SKM-1 treated with dmso at 0.1 percent for 144 hours (cell line): ENCODE data around the gene PBRM1.

ENCODE experiments used
- DNase-seq: peaks from one replicate; lab custom pipeline; 2025; ENCODE audit not compliant: unreplicated experiment; lab: John Stamatoyannopoulos, UW

The PBRM1 gene

DNA sequence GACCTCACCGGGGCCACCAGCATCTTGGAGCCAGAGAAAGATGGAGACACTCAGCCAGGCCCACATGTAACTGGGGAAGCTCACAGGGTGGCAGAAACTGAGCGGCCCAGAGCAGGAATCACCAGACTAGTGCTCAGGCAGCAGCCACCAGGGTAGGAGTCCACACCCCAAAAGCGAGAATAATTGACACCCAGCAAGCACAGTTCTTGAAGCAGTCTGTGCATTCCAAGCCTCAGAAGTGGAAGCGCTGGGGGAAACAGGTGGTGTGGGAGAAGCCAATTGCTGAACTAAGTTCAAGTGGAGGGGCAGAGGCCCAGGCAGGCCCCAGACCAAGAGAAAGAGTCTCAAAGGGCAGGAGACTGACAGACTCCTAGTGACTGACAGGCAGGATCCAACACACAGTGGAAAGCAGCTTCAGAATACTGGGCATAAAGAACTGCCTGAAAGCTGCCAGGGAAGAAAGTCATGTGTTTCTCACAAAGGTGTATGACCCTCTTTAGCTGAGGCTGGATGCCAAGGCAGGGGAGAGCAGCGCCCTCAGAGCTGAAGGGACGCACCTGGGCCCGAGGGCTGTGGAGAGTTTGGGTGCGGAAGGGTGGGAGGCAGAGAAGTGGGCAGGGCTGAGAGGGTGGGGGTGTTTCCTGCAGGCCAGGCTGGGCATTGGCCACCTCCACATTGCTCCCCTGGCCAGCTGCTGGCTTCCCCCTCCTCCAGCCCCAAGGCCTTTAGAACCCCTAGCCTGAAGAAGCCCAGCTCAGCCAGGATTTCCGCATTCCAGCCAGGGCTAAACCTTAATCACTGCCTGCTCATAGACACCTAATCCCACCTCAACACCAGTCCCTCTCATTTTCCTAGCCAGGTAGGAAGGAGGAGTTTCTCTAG, 159.8 kb downstream of the PBRM1 start:
- DNase-seq: no peak

DNA sequence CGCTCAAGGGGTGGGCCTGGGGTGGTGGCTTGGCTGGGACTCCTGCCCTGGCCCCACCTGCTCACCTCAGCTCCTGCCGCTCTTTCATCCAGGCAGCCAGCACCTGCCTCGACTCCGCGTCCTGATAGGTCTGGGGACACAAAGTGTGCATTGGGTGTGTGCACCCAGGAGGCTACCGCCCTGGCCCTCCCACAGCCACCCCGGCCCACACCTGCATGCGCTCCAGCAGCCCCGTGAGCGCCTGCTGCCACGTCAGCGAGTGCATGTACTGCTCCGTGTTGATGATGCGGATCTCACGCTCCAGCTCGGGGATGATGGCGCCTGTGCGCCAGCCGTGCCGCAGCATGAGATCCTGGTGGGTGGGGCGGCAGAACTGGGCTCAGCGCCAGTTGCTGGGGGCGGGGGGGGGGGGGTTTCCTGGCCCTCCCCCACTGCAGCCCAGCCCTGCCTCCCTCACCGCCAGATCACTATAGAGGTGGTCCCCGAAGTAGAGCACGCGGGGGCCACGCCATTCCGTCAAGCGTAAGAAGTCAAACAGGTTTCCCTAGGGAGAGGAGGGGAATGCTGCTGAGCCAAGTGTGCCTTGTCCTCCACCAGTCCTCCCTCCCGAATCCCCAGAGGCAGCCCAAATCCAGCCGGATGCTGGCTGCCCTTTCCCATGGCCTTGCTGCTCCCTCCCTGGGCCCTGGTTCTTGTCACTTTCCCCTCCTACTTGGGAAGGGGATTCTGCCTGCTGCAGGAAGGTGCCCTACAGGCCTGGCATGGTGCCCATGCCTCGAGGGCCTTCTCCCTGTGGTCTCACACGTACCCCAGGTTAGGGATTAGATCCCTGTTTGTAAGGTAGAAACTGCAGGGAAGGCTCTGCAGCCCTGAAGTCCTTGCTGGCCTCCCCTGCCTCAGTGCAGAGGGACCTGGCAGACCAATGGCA, 160.7 kb downstream of the PBRM1 start:
- no peak for DNase-seq

DNA sequence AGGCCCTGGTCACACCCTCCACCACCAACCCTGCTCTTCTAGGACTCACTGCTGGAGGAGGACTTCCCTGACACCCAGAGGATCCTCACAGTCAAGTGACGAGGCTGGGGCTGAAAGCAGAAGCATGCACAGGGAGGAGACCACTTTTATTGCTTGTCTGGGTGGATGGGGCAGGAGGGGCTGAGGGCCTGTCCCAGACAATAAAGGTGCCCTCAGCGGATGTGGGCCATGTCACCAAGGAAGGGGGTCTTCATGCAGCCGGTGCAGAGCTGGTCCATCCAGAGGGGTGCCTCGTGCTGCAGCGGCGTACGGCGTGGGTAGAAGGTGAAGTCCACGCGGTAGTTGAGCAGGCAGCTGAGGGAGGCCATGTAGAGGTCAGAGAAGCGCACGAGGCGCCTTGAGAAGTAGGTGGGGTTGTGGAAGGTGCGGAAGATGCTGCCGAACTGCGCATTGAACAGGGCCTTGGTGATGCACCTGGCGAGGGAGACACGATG, 161.4 kb downstream of the PBRM1 start:
- no peak for DNase-seq

DNA sequence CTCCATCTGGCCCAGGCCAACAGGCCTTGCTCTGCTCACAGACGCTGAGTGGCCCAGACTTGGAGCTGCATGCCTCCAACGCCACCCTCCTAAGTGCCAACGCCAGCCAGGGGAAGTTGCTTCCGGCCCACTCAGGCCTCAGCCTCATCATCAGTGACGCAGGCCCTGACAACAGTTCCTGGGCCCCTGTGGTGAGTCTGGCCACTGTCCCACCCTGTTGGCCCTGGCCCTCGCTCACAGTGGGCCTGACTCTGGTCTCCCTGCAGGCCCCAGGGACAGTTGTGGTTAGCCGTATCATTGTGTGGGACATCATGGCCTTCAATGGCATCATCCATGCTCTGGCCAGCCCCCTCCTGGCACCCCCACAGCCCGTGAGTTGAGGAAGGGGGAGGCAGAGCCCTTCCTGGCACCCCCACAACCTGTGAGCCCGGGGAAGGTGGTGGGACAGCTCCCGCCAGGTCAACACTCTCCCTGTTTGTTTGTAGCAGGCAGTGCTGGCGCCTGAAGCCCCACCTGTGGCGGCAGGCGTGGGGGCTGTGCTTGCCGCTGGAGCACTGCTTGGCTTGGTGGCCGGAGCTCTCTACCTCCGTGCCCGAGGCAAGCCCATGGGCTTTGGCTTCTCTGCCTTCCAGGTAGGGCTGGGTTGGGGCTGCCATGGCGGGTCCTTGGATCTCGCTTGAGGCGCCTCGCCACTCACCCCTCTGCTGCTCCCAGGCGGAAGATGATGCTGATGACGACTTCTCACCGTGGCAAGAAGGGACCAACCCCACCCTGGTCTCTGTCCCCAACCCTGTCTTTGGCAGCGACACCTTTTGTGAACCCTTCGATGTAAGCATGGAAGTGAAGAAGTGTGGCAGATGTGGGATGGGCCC, 162.1 kb downstream of the PBRM1 start:
- DNase-seq: no peak

DNA sequence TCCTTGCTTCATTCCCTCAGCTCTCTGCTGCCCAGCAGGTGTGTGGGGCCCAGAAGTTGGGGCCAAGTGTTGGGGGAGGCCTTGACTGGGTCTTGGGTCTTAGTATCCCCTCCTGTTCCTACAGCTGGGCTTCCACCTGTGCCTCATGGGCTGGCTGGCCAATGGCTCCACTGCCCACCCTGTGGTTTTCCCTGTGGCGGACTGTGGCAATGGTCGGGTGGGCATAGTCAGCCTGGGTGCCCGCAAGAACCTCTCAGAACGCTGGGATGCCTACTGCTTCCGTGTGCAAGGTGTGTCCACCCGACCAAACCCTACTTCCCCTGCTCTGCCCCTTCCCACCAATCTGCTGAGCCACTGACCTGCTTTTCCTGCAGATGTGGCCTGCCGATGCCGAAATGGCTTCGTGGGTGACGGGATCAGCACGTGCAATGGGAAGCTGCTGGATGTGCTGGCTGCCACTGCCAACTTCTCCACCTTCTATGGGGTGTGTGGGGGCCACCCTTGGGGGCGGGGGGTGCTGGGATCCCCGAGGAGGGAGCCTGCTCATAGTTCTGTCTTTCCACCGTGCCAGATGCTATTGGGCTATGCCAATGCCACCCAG, 163.0 kb downstream of the PBRM1 start:
- DNase-seq: no peak

DNA sequence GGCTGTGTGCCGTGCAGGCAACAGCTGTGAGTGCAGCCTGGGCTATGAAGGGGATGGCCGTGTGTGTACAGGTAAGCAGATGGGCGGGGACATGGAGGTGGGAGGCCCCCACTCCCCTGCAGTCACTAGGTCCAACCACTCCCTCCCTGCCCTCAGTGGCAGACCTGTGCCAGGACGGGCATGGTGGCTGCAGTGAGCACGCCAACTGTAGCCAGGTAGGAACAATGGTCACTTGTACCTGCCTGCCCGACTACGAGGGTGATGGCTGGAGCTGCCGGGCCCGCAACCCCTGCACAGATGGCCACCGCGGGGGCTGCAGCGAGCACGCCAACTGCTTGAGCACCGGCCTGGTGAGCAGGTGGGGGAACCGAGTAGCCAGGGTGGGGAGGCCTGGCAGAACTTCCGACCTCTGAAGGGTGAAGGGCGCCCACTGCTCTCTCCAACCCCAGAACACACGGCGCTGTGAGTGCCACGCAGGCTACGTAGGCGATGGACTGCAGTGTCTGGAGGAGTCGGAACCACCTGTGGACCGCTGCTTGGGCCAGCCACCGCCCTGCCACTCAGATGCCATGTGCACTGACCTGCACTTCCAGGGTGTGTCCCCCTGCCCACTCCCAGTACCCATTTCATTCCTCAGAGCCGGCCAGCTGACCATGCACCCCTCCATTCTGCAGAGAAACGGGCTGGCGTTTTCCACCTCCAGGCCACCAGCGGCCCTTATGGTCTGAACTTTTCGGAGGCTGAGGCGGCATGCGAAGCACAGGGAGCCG, 163.6 kb downstream of the PBRM1 start:
- DNase-seq: no peak

DNA sequence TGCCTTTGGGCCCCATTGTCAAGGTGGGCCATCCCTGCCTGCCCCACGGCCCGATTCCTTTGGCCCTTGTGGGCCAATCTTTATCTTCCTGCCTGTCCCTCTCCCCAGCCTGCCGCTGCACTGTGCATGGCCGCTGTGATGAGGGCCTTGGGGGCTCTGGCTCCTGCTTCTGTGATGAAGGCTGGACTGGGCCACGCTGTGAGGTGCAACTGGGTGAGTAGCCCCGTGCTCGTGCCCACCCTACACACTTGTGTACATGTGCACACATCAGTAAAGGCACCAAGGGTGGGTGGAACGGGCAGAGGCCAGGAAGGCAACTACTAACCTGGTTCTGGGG, 164.3 kb downstream of the PBRM1 start:
- DNase-seq: no peak

DNA sequence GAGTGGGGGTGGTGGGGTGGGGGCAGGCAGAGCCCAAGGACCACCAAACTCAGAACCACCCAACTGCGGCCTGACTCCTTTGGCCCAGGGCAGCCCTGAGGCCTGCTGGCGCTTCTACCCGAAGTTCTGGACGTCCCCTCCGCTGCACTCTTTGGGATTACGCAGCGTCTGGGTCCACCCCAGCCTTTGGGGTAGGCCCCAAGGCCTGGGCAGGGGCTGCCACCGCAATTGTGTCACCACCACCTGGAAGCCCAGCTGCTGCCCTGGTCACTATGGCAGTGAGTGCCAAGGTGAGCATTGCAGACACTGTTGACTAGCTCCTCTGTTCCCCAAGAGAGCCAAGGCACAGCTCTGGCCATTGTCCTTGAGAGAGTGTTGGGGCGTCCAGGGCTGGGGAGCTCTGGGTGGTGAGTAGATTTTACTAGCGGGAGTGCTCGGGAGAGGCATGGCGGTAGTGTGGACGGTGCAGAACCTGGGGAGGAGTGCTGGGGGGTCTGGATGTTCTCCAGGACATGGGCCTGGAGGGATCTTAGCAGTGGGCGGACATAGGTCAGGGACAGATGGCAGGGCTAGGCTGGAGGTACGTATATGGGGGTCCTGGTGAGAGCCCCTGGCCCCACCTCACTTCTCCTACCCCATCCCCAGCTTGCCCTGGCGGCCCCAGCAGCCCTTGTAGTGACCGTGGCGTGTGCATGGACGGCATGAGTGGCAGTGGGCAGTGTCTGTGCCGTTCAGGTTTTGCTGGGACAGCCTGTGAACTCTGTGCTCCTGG, 164.8 kb downstream of the PBRM1 start:
- DNase-seq: no peak

DNA sequence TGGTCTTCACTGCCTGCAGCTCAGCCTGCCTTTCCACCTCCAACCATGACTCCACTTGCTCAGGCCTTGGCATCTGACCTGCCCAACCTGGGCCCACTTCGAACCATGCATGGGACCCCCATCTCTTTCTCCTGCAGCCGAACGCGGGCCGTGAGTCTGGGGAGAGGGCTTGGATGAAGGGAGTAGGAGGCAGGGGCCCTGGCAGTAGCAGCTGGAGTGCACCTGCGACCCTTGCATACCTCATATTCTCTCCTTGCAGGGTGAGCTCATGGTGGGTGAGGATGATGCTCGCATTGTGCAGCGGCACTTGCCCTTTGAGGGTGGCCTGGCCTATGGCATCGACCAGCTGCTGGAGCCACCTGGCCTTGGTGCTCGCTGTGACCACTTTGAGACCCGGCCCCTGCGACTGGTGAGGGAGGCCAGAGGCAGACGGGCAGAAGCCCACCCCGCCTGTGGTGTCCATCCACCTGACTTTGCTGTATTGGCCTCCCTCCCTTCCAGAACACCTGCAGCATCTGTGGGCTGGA, 165.5 kb downstream of the PBRM1 start:
- no peak for DNase-seq

DNA sequence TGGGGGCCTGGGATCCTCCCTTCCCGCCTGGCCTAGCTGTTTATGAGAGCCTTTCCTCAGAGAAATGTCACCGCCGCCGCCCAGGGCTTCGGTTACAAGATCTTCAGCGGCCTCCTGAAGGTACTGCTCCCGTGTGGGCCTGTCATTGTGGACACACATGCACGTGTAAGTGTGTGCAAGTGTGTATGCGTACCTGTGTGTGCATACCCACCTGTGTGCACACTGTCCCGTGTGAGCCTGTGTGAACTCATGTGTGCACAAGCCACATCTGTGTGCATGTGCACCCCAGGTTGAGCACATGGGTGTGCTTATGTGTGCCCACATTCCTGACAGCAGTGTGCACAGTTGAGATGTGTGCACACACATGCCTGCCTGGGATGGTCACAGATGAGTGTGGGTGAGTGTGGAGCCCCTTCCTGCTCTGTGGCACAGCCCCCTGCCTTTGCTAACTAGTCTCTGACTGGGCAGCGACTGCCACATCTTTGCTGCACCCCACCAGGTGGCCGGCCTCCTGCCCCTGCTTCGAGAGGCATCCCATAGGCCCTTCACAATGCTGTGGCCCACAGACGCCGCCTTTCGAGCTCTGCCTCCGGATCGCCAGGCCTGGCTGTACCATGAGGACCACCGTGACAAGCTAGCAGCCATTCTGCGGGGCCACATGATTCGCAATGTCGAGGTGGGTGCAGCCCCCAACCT, 166.1 kb downstream of the PBRM1 start:
- no peak for DNase-seq

DNA sequence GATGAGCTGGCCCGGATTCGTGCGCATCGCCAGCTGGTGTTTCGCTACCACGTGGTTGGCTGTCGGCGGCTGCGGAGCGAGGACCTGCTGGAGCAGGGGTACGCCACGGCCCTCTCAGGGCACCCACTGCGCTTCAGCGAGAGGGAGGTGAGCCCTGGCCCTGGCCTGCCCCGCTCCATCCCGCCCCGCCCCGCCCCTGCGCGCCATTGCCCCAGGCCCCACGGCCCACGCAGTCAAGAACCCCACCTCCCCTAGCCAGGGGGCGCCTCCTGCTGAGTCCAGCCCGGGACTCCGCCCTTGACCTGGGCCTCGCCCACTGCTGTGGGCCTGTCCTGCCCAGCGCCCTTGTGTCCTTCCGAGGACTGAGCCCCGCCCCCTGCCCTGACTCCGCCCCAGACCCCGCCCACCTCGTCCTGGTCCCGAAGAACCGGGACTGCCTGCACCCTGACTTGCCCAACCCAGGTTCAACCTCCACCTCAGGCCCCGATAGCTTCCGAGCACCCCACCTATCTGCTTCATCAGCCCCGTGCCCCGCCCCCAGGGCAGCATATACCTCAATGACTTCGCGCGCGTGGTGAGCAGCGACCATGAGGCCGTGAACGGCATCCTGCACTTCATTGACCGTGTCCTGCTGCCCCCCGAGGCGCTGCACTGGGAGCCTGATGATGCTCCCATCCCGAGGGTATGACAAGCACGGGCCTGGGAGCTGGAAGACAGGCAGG, 166.8 kb downstream of the PBRM1 start:
- DNase-seq: no peak

DNA sequence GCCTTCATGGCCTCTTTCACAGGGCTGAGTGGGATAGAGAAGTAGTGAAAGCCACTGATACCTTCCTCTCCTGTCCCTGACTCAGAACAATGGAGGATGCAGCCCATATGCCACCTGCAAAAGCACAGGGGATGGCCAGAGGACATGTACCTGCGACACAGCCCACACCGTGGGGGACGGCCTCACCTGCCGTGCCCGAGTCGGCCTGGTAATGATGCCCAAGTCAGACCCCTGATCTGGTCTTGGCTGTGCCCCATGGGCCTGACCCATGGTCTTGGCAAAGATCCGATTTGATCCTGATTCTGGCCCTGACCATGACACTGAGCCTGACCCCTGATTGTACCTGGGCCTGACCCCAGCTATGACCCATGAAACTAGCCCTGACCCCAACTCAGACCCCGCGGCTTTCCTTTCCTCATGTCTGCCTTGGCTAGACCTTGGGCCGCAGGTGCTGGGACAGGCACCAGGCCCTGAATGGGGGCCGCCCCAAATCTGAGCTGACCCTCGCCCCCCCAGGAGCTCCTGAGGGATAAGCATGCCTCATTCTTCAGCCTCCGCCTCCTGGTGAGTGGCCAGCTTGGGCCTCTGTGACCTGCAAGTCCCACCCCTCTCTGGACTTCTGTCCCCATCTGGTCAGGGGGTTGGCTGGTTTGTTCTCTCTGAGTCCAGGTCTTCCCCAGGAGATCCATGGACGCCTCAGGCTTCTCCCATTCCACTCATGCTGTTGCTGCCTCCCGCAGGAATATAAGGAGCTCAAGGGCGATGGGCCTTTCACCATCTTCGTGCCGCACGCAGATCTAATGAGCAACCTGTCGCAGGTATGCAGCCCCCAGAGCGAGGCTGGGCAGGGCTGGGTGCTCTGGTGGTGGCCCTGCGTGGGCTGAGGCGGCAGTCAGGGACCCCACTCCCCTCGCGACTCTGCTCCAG, 167.7 kb downstream of the PBRM1 start:
- DNase-seq: no peak

DNA sequence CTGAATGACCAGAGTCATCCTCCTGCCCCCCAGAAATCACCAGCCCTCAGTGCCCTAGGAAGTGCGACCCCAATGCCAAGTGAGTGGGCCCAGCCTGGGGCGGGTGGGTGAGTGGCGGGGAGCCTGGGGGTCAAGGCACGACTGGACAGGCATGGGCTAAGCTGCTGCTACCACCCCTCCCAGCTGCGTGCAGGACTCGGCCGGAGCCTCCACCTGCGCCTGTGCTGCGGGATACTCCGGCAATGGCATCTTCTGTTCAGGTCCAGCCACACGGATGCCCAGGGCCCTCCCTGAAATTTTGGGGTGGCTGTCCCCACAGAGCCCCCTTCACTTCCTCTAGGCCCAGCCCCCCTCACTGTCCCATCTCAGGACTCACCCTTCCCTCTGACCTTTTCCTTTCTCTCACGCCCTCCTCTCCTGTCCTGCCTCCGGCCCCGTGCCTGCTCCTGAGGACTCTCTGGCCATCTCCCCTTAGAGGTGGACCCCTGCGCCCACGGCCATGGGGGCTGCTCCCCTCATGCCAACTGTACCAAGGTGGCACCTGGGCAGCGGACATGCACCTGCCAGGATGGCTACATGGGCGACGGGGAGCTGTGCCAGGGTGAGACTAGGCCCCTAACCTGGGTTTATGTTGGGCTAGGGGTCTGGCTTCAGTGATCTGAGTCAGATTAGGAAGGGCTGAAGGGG, 169.1 kb downstream of the PBRM1 start:
- no peak for DNase-seq

DNA sequence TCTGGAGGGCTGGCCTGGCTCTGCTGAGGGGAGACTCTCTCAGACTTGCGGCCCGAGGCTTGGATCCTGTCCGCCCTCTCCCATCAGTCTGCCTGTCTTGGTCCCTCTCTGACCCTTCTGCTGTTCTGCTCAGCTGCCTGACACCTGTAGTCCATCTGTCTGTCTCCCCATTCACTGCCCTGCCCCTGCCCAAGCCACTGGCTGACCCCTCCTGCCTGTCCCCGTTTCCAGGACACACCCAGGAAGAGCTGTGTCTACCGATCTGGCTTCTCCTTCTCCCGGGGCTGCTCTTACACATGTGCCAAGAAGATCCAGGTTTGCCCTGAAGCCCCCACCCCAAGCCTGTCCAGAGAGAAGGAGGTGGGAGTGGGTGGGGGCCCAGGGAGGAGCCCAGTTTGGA, 170.5 kb downstream of the PBRM1 start:
- no peak for DNase-seq

DNA sequence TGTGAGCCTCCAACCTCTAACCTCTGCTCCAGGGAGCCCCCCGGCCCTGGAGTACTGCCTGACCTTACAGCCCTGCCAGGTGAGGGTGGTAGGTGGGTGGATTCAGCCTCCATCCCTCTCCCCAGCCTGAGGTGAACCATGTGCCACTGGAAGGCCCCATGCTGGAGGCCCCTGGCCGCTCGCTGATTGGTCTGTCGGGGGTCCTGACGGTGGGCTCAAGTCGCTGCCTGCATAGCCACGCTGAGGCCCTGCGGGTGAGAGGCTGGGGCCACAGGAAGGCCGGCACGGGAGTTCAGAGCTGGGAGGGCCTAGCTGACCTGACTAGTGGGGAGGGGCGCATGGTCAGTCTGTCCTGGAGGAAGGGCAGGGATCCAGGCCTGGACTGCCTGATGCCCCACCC, 171.1 kb downstream of the PBRM1 start:
- no peak for DNase-seq

DNA sequence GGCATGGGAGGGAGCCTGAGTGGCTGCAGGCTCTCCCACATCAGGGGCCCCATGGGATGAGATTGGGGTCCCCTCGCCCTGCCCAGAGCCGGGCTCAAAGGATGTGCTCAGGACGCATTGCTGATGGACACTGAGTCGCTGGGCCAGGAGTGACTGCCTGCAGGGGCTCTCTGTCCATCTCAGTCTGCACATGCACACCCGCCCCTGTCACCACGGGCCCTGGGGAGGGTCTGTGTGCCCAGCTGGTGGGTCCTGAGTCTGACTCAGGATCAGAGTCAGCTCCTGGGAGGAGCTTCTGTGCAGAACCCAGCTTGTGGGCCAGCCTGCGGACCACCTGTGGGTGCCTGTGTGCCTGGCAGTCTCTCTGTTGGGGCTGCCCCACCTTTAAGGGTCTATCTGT, 172.4 kb downstream of the PBRM1 start:
- DNase-seq: no peak
